Measurements from ENCODE around the gene PTPRM.

DNA sequence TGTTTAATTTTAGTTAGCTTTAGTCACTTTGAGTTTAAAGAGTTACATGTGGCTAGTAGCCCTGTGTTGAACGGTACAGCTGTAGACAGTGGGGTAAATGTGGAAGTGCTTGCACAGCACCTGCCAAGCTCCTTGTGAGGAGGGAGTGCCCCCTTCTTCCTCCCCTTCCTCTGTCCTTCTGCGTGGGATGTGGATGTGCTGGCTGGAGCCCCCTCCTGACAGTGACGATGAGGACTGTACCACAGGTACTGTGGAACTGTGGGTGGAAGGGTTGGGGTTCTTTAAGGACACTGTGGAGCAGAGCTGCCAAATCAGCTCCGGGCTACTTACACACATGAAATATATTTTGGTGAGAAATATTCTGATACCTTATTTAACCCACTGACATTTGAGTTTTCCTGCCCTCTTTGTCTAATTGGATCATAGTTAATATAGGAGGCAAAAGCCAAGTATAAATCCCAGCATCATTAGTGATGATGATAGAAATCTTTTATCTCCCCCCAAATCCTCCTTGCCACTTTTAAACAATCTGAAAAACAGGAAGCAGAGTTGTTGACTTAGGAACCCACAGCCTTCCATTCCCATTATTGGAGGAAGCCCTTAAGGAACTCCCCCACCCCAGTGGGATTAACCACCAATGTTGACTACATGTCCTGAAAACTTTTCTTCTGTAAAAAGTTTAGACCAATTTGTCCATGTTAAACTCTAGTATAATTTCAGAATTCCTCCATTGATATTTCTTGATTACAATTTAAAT lies 181.3 kb downstream of the PTPRM start:
- TF ChIP-seq, protein P1, sequence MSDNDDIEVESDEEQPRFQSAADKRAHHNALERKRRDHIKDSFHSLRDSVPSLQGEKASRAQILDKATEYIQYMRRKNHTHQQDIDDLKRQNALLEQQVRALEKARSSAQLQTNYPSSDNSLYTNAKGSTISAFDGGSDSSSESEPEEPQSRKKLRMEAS (IDR thresholded peaks at IDR 0.05; ENCODE audit: low read depth, low read length) = no peak
- TF ChIP-seq, protein P2, sequence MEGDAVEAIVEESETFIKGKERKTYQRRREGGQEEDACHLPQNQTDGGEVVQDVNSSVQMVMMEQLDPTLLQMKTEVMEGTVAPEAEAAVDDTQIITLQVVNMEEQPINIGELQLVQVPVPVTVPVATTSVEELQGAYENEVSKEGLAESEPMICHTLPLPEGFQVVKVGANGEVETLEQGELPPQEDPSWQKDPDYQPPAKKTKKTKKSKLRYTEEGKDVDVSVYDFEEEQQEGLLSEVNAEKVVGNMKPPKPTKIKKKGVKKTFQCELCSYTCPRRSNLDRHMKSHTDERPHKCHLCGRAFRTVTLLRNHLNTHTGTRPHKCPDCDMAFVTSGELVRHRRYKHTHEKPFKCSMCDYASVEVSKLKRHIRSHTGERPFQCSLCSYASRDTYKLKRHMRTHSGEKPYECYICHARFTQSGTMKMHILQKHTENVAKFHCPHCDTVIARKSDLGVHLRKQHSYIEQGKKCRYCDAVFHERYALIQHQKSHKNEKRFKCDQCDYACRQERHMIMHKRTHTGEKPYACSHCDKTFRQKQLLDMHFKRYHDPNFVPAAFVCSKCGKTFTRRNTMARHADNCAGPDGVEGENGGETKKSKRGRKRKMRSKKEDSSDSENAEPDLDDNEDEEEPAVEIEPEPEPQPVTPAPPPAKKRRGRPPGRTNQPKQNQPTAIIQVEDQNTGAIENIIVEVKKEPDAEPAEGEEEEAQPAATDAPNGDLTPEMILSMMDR (IDR thresholded peaks at IDR 0.05; ENCODE audit: low read depth, low read length) = no peak
- no peak for TF ChIP-seq POLR2A (IDR thresholded peaks at IDR 0.05; ENCODE audit: extremely low read depth, insufficient read length)
